GM19351 (cell line): ENCODE measurements around the gene RNF141.
A peak's percentile ranks its signal among the peaks of the same experiment; 100 is the strongest.

Source experiments
- ATAC-seq: cut with Tn5 transposase; IDR thresholded peaks from one replicate; pipeline ENCODE4 v1.9.1; 2021; ENCODE audit warnings: mild to moderate bottlenecking, moderate library complexity; ENCODE audit not compliant: unreplicated experiment

The RNF141 gene

GRCh38 chr11:10540915-10541560 lies at the start of gene RNF141:
Gene RNF141, minus strand, starts transcription at chr11:10541187. Its CDS starts 7,029 bp downstream, at chr11:10534158.
- ATAC-seq: peak; percentile 96

GRCh38 chr11:10590218-10590915 lies 49.4 kb upstream of the RNF141 start:
- no peak for ATAC-seq

DNA sequence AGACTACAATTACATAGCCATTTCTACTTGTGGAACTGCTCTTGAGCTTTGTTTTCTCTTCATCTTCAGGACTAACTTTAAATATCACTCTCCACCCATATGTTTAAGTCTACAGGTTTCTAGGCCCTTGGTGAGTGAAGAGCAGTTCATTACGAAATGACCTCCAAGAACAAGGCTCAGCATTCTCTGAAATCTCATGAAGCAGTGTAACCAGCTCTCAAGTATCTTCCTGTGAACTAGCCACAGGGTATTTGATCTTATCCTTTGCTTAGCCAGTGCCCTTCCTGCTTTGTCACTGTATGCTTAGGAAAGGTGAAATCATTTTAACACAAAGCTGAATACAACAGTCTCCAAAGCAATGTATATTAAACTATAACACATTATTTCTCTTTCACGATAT lies 47.9 kb upstream of the RNF141 start:
- ATAC-seq: no peak

DNA sequence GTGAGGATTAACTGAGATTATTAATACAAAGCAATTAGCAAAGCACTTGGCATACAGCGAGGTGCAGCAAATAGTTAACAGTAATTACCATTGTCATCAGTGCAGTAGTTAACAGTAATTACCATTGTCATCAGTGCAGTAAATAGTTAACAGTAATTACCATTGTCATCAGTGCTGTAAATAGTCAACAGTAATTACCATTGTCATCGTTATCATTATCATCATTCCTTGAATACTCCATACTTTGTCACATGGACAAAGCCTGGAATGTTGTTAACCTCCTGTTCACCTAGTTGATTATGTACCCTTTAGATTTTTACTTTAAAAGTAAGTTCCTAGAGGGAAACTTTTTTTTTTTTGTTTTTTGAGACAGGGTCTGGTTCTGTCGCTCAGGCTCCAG lies 47.0 kb upstream of the RNF141 start:
- no peak for ATAC-seq

DNA sequence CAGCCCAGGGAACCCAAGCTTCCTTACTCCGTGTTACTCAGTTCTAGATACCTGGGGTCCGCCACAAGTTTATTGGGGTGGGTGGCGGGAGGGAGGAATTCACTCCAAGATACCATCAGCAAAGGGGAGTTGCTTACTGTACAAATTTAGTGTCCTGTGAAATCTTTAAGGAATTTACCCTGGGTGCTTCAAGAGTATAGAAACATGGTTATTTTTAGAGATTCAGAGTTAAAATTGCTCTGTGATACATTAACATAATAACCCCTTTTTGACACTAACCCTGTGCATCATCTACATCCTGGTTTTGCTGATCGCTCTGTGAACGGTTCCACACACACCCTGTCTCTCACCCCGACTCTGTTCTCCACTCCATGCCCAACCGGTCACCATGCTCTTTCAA lies 46.4 kb upstream of the RNF141 start:
- ATAC-seq: no peak

GRCh38 chr11:10584071-10584501 lies 43.1 kb upstream of the RNF141 start:
- no peak for ATAC-seq

DNA sequence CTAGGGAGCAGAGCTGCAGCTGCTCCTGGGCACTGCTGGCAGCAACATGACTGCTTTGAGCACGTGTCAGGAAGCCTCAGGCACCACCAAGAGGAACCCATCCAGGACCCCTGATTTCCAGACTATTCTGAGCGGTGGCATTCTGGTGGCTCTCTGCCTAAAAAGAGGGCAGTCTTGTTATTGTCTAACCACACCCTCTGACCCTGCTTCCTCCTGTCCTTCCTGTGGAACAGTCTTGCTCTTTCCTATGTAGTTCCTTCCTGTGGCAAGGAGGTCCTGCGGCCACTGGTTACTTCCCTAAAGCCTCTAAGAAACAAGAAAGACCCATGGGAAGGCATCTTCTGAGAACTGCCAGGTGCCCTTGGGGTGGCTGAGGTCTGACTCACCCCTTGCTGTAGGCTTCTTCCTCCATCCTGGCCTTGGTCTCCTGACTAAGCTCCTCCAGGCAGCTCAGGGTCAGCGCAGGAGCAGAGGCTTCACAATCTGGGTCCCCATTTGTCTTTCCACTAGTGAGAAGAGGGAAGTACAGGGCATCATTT lies 40.6 kb upstream of the RNF141 start:
- ATAC-seq: no peak

- no peak for ATAC-seq
Measured at GRCh38 chr11:10580623-10581022, 39.6 kb upstream of the RNF141 start.

GRCh38 chr11:10579700-10580099 lies 38.7 kb upstream of the RNF141 start:
- ATAC-seq: no peak

- ATAC-seq: no peak
Measured at GRCh38 chr11:10576035-10576398, 35.0 kb upstream of the RNF141 start.

DNA sequence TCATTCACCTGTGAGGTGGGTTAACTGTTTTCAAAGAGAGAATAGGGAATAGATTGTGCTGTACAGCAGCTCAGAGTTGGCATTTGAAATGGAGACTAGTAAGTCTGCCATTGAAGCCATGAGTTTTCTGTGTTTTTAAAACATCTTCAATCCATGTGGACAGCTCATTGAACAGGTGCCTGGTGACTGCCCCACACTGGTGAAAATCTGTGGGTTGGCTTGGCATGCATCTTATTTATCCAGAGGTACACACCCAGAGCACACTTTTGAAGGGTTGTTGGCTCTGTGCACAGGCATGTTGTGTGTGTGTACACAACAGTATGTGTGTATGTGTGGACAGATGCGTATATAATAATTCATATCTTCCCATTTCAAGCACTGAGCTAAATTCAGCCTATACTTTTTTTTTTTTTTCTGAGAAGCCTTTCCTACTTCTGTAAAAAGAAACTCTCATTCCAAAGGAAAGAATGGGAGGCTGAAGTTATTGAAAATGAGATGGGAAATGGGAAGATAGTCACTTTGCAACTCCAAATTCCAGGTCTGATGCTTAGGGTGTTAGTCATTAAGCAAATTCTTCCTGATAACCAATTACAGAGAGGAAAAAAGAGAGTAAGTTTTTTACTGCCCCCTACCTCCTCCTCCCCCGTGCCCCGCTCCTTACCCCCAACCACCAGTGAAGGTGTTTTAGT lies 34.5 kb upstream of the RNF141 start:
- no peak for ATAC-seq

- no peak for ATAC-seq
Measured at GRCh38 chr11:10573556-10573955, 32.6 kb upstream of the RNF141 start.

DNA sequence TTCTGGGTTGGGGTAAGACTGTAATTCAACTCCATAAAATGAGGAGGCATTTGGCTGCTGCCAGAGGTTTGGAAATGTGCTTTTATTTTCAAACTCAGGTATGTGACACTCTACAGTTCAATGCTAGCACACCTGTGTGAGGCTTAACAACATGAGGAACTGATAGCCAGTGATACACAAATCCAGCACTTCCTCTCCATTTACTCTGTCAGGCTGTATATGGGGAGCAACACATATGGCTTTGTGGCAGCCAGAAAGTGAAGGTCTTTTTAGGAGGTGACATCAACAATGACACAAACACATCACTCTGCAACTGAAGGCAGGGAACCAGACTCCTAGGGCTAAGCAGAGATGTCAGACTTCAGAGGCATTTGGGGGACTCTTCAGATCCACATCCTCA lies 32.0 kb upstream of the RNF141 start:
- no peak for ATAC-seq

DNA sequence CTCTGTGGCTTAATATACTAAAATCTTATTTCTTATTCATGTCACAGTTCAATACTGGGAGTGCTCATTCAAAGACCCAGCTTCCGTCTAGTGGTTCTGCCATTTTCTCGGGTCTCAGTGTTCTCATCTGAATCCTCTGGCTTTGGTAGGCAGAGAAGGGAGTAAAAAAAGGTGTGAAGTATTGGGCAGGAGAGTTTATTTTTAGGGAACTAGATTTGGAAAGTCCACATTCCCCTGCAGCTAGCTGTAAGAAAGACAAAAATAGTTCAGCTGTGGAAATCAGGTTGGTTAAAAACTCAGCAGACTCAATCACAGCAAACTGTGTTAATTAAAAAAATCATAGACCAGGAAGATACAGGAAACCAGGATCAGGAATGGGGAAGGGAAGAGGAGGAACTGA lies 31.5 kb upstream of the RNF141 start:
- no peak for ATAC-seq

DNA sequence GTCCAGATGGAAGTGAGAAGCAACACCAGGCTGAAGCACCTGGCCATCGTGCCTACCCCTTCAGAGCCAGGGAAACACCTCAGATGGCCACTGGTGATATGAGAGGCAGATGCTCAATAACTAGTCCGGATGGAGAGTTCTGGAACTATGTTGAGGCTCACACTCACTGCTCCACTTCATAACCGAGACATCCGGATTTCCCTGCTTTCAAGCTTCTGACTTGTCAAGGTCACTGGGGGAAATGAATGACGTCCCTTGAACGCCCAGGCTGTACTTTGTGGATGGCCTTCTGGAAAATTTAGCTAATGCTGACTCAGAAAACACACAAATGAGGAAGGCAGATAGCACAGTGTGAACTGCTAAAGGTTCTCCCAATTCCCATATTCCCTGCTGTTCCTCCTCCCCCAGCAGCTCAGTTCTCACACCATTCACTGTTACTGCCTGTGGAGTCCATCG lies 27.5 kb upstream of the RNF141 start, which contains the start of gene LYVE1:
Gene LYVE1 (minus strand): TSS at position 180 of the 456 bp plus-strand sequence. CDS start 133 bp downstream, at position 47.
- no peak for ATAC-seq

DNA sequence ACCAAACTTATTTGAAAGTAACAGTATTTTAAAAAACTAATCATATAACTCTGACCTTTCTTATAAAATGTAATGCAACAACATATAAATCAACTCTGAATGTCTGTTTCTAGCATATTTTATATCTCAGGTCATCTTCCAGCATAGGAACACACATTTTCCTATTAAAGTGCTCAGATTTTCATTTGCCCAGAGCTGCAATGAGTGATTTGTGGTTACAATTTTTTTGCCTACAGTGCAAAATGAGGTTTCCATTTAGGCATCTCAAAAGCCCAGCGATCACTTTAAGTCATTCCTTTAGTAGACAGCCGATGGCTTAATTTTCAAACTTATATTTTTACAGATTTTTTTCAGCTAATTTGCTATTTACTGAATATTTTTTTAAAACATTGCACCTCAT lies 26.5 kb upstream of the RNF141 start:
- no peak for ATAC-seq

DNA sequence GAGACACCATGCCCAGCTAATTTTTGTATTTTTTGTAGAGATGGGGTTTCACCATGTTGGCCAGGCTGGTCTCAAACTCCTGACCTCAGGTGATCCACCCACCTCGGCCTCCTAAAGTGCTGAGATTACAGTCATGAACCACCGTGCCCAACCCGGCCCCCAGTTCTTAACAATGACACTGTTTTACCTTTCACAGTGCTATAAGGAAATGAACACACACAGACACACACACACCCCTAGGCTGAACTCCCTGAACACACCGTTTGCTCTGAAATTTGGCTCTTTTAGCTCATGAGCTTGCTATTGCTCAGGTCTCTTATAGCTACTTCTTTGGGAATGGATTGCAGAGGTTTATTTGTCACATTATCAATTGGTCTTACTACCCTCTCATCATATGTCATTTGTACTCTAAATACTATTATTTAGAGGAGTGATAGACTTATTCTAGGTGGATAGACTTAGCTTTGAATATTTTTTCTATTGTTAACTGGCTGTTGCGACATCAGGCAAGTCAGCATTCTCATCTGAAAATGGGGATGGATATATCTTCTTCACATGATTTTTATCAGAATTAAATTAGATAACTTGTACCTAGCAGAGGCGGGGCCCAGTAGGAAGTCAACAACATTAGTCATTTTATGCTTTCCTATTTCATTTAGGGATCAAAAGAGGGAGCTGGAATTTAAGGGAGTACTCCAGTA lies 25.4 kb upstream of the RNF141 start:
- ATAC-seq: no peak

DNA sequence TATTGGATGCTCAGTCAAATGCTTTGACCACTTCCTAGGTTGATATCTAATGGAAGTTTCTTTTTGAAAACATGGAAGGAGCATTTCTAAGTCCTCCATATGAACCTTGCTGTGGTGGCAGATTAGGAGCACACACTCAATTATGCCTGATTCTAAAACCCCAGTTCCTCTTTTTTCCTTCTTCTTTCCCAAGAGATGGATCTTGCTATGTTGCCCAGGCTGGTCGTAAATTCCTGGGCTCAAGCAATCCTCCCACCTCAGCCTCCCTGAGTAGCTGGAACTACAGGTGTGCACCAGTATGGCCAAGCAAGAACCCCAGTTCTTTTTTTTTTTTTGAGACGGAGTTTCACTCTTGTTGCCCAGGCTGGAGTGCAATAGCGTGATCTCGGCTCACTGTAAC lies 24.5 kb upstream of the RNF141 start:
- no peak for ATAC-seq

GRCh38 chr11:10564696-10565318 lies 23.8 kb upstream of the RNF141 start:
- ATAC-seq: no peak

DNA sequence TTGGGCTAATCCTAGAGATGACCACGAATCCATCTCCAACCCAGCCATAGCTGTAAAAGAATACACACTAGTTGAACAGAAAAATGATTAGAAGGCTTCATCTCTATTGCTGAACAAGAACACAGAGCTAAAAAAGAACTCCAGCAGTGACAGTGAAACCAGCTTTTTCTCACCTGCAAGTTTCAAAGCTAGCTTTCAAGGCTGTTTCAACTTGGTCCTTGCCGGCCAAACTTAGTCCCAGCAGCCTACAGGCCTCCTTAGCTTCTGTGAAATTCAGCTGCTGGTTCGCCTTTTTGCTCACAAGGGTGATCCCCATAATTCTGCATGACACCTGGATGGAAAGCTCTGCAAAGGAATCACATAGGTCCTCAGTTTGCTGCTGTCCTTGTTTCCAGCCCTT lies 23.0 kb upstream of the RNF141 start:
- ATAC-seq: no peak

GRCh38 chr11:10561947-10562346 lies 21.0 kb upstream of the RNF141 start:
- ATAC-seq: no peak
